Body of pancreas (tissue), 4 donors: ENCODE results near the gene C7orf33. TPM values are rescaled to one million over a fixed set of nuclear protein-coding genes. Genes with fewer than 3 reads are reported as not detected.
"Not testable (repeated sequence)": the region's sequence is repeated elsewhere in the genome, so short reads cannot be mapped to it uniquely, and the experiment has no call there.

Experiments used
- ATAC-seq: fragments of 150-250 bp; one replicate; pipeline ENCODE4 v1.9.1; 2016
- DNase-seq, 4 donors: peaks; one replicate each; pipeline ENCODE4 v3.0.0-alpha.2; 2019
- H3K27ac ChIP-seq, 4 donors: fragments of 200-600 bp; sonication (generic); 1 replicate in 3 of 4; 2 replicates in 1 of 4; pipeline versions ENCODE4 v1.5.1 to v1.6.1; 2016 to 2019; ENCODE audit warnings: mild to moderate bottlenecking in 1 of 4, mixed read lengths in 1 of 4, moderate library complexity in 1 of 4
- H3K27me3 ChIP-seq, 2 donors: fragments of 200-600 bp; sonication (generic); one replicate each; pipeline ENCODE4 v1.6.0; 2016; ENCODE audit warnings: mild to moderate bottlenecking in 1 of 2
- H3K36me3 ChIP-seq, 2 donors: fragments of 200-600 bp; sonication (generic); replicated peaks in 1 of 2; 2 replicates each; pipeline ENCODE4 v1.5.1; 2016; ENCODE audit warnings: low read depth in 2 of 2; ENCODE audit not compliant: insufficient read depth in 1 of 2
- H3K4me1 ChIP-seq: fragments of 200-600 bp; sonication (generic); one replicate; pipeline ENCODE4 v1.6.0; 2016
- H3K4me3 ChIP-seq, 2 donors: fragments of 200-600 bp; sonication (generic); 1 replicate in 1 of 2; 2 replicates in 1 of 2; pipeline ENCODE4 v1.5.1; 2016 to 2019
- H3K9me3 ChIP-seq, 3 donors: fragments of 200-600 bp; sonication (generic); 1 replicate in 2 of 3; 2 replicates in 1 of 3; pipeline ENCODE4 v1.5.1; 2016
- CTCF ChIP-seq, 7 experiments: fragments of 450-650 bp in 4 of 7; fragments of 200-600 bp in 3 of 7; sonication (generic) in 3 of 7; IDR thresholded peaks; one replicate each; pipeline ENCODE4 v1.5.1; 2016 to 2019; ENCODE audit warnings: antibody characterized with exemption in 7 of 7
- POLR2A ChIP-seq, 3 donors: fragments of 450-650 bp; IDR thresholded peaks; one replicate each; pipeline ENCODE4 v1.6.1; 2016; ENCODE audit warnings: antibody characterized with exemption in 3 of 3, mild to moderate bottlenecking in 2 of 3
- WGBS, 2 donors: methylation state at CpG; one replicate each; pipeline ENCODE4 v1.1.5; 2017; 5-methylcytosine and 5-hydroxymethylcytosine counted together
- intact Hi-C: fragments of 100-400 bp; cut with DNase I; formaldehyde crosslinking; loops from one replicate; pipeline ENCODE4 v1.15.1; 2023
- total RNA-seq, 2 donors: library from RNA; depleted of rRNA; stranded (reverse); fragments of >200 nt; gene quantifications; one replicate each; pipeline ENCODE4 v1.1.0, GENCODE V29; 2016

The C7orf33 gene
- total RNA-seq, 2 donors from 2014 or later: not detected

GRCh38 chr7:148587076-148587475, 3.5 kb upstream of the C7orf33 start:
- intact Hi-C loops: no loop called here
- Histone ChIP-seq H3K4me1 (no peaks in the 10 kb centered on the region), H3K9me3 (no peaks in the 10 kb centered on the region), H3K27ac (no peak overlapping the region), H3K36me3 (no peaks in the 10 kb centered on the region), H3K27me3 (no peaks in the 10 kb centered on the region), H3K4me3 (no peak overlapping the region)
- TF ChIP-seq POLR2A (IDR thresholded peaks at IDR 0.05) (no peak), CTCF (IDR thresholded peaks at IDR 0.05) (no peak)
- DNase-seq (no peak), ATAC-seq (no peak)
- 48 to 67% methylated on average over 3 of the region's 3 CpGs for WGBS, 2 donors

- no peak for DNase-seq
- H3K4me1 ChIP-seq: no peaks in the 10 kb centered on the region
- no peak overlapping the region for H3K4me3 ChIP-seq
- TF ChIP-seq CTCF (IDR thresholded peaks at IDR 0.05): no peak
- TF ChIP-seq POLR2A (IDR thresholded peaks at IDR 0.05): no peak
- no peak overlapping the region for H3K27ac ChIP-seq
- 37 to 38% methylated on average over 6 of the region's 6 CpGs for WGBS, 2 donors
- H3K36me3 ChIP-seq: no peaks in the 10 kb centered on the region
- no peaks in the 10 kb centered on the region for H3K27me3 ChIP-seq
- H3K9me3 ChIP-seq: no peaks in the 10 kb centered on the region
- no peak for ATAC-seq
- intact Hi-C loops: no loop called here
Observed at GRCh38 chr7:148588168-148588567, 2.4 kb upstream of the C7orf33 start.

GRCh38 chr7:148588670-148589131, 1.9 kb upstream of the C7orf33 start:
- no peak for ATAC-seq
- no peaks in the 10 kb centered on the region for H3K9me3 ChIP-seq

GRCh38 chr7:148589640-148590039, 926 bp upstream of the C7orf33 start:
- Histone ChIP-seq H3K27me3 (no peaks in the 10 kb centered on the region), H3K4me1 (no peaks in the 10 kb centered on the region), H3K36me3 (no peaks in the 10 kb centered on the region), H3K4me3 (no peak overlapping the region), H3K27ac (no peak overlapping the region), H3K9me3 (no peaks in the 10 kb centered on the region)
- TF ChIP-seq POLR2A (IDR thresholded peaks at IDR 0.05): no peak
- TF ChIP-seq CTCF (IDR thresholded peaks at IDR 0.05): no peak
- 51 to 66% methylated on average over 3 of the region's 3 CpGs for WGBS, 2 donors
- intact Hi-C loops: no loop called here
- DNase-seq (no peak), ATAC-seq (no peak)

More at GRCh38 chr7:148588670-148589131, 1.9 kb upstream of the C7orf33 start:
- no peak overlapping the region for H3K4me3 ChIP-seq
- no peak for DNase-seq
- no peaks in the 10 kb centered on the region for H3K36me3 ChIP-seq
- no peaks in the 10 kb centered on the region for H3K27me3 ChIP-seq
- intact Hi-C loops: no loop called here
- 69 to 75% methylated on average over 13 of the region's 13 CpGs for WGBS, 2 donors
- no peak overlapping the region for H3K27ac ChIP-seq
- no peaks in the 10 kb centered on the region for H3K4me1 ChIP-seq
- TF ChIP-seq POLR2A (IDR thresholded peaks at IDR 0.05): no peak
- TF ChIP-seq CTCF (IDR thresholded peaks at IDR 0.05): no peak

- DNase-seq, H3K4me3 ChIP-seq, H3K27me3 ChIP-seq, ATAC-seq, H3K9me3 ChIP-seq, H3K36me3 ChIP-seq, H3K4me1 ChIP-seq, intact Hi-C loops, H3K27ac ChIP-seq: not testable (repeated sequence)
- WGBS, 2 donors: 85 to 87% methylated on average over 3 of the region's 3 CpGs
Observed at GRCh38 chr7:148596354-148596753, 5.8 kb downstream of the C7orf33 start.
